ENCODE measurements around the gene HCFC2.
"Not testable (repeated sequence)": the region's sequence is repeated elsewhere in the genome, so short reads cannot be mapped to it uniquely, and the experiment has no call there.

The HCFC2 gene

DNA sequence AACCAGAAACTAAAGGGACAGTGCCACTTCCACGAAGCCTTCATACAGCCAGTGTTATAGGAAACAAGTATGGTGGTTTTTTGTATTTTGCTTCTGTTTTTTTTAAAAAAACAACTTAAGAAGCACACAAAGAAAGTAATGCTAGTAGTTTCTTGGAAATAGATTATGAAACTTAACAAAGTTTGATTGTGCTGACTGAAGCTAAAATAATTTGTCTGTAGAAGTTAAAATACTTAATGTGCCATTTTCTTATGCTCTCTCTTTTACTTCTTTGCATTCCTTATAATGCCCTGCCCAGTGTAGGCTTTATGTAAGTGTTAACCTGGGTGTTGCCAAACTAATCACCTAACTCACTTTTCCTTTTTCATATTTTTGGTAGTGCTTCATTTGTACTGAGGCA lies 16.4 kb downstream of the HCFC2 start:
- Mint-ChIP-seq H3K9me3 (no peaks in the 10 kb centered on the region), H3K36me3 (peaks cover 62% of the 10 kb centered on the region), H3K4me3 (no peak overlapping the region), H3K27ac (no peak overlapping the region), H3K4me1 (peaks cover 34% of the 10 kb centered on the region)
- DNase-seq (ENCODE audit: low spot score in 2 of 2) = no peak
- ATAC-seq = no peak

DNA sequence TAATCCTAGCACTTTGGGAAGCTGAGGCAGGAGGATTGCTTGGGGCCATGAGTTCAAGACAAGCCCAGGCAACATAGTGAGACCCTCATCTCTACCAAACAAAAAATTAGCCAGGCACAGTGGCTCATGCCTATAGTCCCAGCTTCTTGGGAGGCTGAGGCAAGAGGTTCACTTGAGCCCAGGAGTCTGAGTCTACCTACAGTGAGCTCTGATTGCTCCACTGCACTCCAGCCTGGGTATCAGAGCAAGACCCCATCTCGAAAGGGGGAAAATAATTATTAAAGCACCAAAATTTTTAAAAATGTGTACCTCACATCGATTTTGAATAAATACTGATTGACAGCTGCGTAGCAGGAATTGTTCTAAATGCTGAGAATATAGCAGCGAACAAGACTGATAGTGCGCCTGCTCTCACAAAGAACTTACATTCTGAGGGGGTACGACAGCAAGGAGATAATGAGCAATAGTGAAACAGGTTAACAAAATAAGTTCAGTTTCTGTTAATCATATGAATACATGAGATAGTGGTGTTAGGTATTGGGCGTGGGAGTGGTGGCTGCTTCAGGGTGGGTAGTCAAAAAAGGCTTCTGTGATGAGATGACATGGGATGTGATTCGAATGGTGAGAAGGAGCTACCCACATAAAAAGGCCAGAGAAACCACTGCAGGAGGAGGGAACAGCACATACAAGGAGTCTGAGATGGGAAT lies 19.6 kb downstream of the HCFC2 start:
- Mint-ChIP-seq H3K4me3 (peak overlapping the region; percentile 28), H3K27ac (peak overlapping the region; percentile 1), H3K9me3 (no peaks in the 10 kb centered on the region), H3K36me3 (peaks cover 68% of the 10 kb centered on the region), H3K4me1 (peaks cover 18% of the 10 kb centered on the region)
- ATAC-seq (peak; percentile 99), DNase-seq (ENCODE audit: low spot score in 2 of 2) (peak in 1 of 2 donors; percentile 73)

DNA sequence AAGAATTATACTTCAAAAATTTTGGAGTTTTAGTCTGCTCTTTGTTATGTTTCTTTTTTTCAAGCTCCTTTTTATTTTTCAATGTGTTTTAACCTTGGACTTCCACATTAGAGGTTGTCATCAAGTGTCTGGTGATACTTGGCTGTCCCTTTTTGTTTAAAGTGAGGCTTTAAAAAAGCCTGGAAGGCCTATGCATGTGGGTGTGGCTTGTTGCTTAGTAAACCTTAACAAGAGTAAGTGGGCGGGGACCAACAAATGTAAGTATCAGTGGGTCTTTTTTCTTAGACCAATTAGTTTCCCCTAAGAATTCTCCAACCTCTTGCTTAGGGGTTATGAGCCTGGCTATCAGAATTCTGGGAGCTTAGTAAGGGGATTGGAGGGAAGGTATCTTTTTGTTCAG lies 26.4 kb downstream of the HCFC2 start:
- Mint-ChIP-seq H3K27ac (peak overlapping the region; percentile 48), H3K4me3 (no peak overlapping the region), H3K36me3 (peaks cover 74% of the 10 kb centered on the region)

GRCh38 chr12:104091136-104091535 lies 26.8 kb downstream of the HCFC2 start:
- no peak for ATAC-seq

More for the DNA sequence above, 26.4 kb downstream of the HCFC2 start:
- ATAC-seq = no peak
- no peaks in the 10 kb centered on the region for H3K9me3 Mint-ChIP-seq
- DNase-seq (ENCODE audit: low spot score in 2 of 2) = no peak
- peaks cover 10% of the 10 kb centered on the region for H3K4me1 Mint-ChIP-seq

GRCh38 chr12:104094284-104094683 lies 30.0 kb downstream of the HCFC2 start:
- H3K9me3 Mint-ChIP-seq = no peaks in the 10 kb centered on the region
- peaks cover 10% of the 10 kb centered on the region for H3K4me1 Mint-ChIP-seq
- H3K36me3 Mint-ChIP-seq = peaks cover 80% of the 10 kb centered on the region
- no peak overlapping the region for H3K27ac Mint-ChIP-seq
- DNase-seq (ENCODE audit: low spot score in 2 of 2) = no peak
- no peak for ATAC-seq
- no peak overlapping the region for H3K4me3 Mint-ChIP-seq

More at GRCh38 chr12:104091136-104091535, 26.8 kb downstream of the HCFC2 start:
- H3K4me3 Mint-ChIP-seq = no peak overlapping the region
- peaks cover 74% of the 10 kb centered on the region for H3K36me3 Mint-ChIP-seq
- no peaks in the 10 kb centered on the region for H3K9me3 Mint-ChIP-seq
- no peak overlapping the region for H3K27ac Mint-ChIP-seq
- DNase-seq (ENCODE audit: low spot score in 2 of 2) = no peak
- peaks cover 10% of the 10 kb centered on the region for H3K4me1 Mint-ChIP-seq

DNA sequence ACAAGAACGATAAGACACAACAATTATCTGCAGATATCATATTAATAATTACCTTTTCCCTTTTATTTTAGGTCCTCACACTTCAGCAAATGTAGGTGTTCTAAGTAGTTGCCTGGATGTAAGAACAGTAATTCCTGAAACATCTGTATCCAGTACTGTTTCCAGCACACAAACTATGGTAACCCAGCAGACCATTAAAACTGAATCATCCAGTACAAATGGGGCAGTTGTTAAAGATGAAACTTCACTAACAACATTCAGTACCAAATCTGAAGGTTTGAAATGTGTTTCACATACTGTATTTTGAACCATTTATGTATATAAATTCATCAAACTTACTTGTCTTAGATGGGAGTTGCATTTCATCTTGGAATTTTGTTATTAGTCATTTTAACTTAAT lies 31.0 kb downstream of the HCFC2 start:
- DNase-seq (ENCODE audit: low spot score in 2 of 2) = no peak
- H3K4me1 Mint-ChIP-seq = peaks cover 10% of the 10 kb centered on the region
- peaks cover 77% of the 10 kb centered on the region for H3K36me3 Mint-ChIP-seq
- no peaks in the 10 kb centered on the region for H3K9me3 Mint-ChIP-seq
- ATAC-seq = peak; percentile 65
- H3K4me3 Mint-ChIP-seq = no peak overlapping the region
- H3K27ac Mint-ChIP-seq = no peak overlapping the region

DNA sequence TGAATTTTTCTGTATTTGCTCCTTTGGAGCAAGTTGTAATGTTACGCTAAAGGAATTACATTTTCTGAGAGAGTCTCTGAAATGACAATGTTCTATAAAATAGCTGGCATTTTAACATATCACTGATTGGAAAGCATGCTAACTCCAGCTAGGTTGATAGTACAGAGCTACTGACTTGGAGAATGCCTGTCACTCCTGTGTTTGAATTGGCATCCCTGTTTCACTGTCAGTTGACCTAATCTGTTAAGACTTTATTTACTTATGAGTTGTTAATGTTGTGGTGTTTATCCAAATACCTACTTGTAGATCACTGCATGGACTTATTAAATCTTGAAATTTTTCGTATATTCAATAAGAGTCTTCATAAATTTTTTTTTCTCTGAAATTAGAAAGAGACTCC lies 33.6 kb downstream of the HCFC2 start:
- DNase-seq (ENCODE audit: low spot score in 2 of 2) (no peak), ATAC-seq (no peak)
- H3K4me3 Mint-ChIP-seq = no peak overlapping the region
- H3K9me3 Mint-ChIP-seq = no peaks in the 10 kb centered on the region
- H3K36me3 Mint-ChIP-seq = peaks cover 94% of the 10 kb centered on the region
- H3K27ac Mint-ChIP-seq = no peak overlapping the region
- peaks cover 10% of the 10 kb centered on the region for H3K4me1 Mint-ChIP-seq

DNA sequence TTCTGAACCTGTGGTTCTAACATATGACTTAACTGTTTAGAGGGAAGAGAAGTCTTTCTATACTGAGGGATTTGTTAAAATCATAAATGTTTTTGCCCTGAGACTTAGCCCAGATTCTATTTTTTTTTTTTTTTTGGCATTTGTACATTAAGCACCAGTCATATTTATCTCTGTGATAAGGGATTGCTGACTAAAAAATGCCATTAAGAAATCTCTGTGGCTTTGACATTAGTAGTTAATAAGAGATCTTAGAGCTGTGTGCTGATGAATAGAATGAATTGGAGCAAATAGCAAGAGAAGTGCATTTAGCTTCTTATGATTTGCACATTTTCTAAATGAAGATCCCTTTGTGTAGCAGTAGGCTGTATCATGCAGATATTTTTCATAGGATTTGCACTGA lies 41.1 kb downstream of the HCFC2 start:
- Mint-ChIP-seq H3K36me3 (peaks cover 37% of the 10 kb centered on the region), H3K9me3 (no peaks in the 10 kb centered on the region), H3K4me3 (no peak overlapping the region), H3K4me1 (peaks cover 10% of the 10 kb centered on the region), H3K27ac (no peak overlapping the region)
- ATAC-seq (no peak), DNase-seq (ENCODE audit: low spot score in 2 of 2) (no peak)

DNA sequence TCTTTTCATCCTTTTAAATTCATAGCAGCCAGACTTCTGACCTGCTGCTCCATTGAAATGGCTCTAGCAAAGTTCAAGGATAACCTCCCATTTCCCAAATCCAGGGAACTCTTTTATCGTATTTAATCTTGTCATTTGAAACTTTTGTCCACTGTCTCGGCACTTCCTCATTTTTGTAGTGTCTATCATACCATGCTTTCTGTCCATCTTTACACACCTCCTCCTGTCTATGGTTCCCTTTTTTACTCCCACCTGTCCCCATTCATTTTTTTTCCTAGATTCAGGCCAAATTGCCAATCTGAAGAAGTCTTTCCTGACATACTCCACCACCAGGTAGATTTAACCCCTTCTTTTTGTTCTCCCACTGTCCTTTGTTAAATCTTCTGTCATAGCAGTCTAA lies 42.6 kb downstream of the HCFC2 start:
- H3K9me3 Mint-ChIP-seq = no peaks in the 10 kb centered on the region
- H3K27ac Mint-ChIP-seq = no peak overlapping the region
- H3K4me3 Mint-ChIP-seq = no peak overlapping the region
- peaks cover 15% of the 10 kb centered on the region for H3K4me1 Mint-ChIP-seq
- H3K36me3 Mint-ChIP-seq = peaks cover 22% of the 10 kb centered on the region
- no peak for DNase-seq (ENCODE audit: low spot score in 2 of 2)
- ATAC-seq = no peak

GRCh38 chr12:104108755-104109445 lies 44.6 kb downstream of the HCFC2 start:
- H3K27ac Mint-ChIP-seq = no peak overlapping the region
- peaks cover 15% of the 10 kb centered on the region for H3K4me1 Mint-ChIP-seq
- ATAC-seq (peak; percentile 94), DNase-seq (ENCODE audit: low spot score in 2 of 2) (peak; percentile 78 to 91)
- peaks cover 9% of the 10 kb centered on the region for H3K36me3 Mint-ChIP-seq
- no peak overlapping the region for H3K4me3 Mint-ChIP-seq
- H3K9me3 Mint-ChIP-seq = no peaks in the 10 kb centered on the region

DNA sequence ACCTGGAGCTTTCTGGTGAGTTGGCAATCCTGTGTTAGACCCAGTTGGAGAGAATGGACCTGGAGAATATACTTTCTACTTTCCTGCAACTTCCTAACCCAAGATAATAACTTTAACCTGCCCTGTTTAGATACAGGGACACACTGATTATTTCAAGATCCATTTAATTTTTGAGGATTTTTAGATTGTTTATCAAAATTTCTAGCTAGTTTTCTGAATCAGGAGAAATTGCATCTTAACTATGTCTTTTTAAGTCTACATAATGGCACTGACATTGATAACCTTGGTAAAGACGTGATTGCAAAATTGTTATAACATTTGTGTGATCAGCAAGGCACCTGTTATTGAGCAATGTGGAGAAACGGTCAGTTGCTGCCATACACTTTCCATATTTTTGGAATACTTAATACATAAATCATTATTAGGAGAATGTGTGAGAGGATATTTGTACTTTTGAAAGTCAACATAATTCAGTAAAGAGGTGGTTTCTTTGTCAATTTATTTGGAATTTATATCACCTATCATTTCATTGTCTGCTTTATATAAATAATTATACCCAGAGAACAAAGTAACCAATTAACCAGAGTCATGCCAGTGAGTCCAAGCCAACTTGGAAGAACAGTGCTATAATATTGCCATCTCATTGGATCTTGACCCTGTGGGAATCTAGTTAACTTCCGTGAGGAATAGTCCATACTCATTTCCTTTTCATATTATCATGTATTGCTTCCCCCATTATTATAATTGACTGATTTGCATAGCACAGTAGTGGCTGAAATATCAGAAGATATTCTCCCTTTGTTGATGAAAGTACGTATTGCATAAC lies 45.3 kb downstream of the HCFC2 start:
- ATAC-seq = no peak
- H3K4me1 Mint-ChIP-seq = peaks cover 15% of the 10 kb centered on the region
- no peak overlapping the region for H3K27ac Mint-ChIP-seq
- peaks cover 16% of the 10 kb centered on the region for H3K36me3 Mint-ChIP-seq
- H3K9me3 Mint-ChIP-seq = no peaks in the 10 kb centered on the region
- DNase-seq (ENCODE audit: low spot score in 2 of 2) = no peak
- H3K4me3 Mint-ChIP-seq = no peak overlapping the region

- not testable (repeated sequence) for DNase-seq (ENCODE audit: low spot score in 2 of 2); H3K9me3 Mint-ChIP-seq; H3K27ac Mint-ChIP-seq; H3K4me3 Mint-ChIP-seq; ATAC-seq
- peaks cover 11% of the 10 kb centered on the region for H3K4me1 Mint-ChIP-seq
- peaks cover 49% of the 10 kb centered on the region for H3K36me3 Mint-ChIP-seq
Observed at GRCh38 chr12:104114834-104115586, 50.7 kb downstream of the HCFC2 start.

- DNase-seq (ENCODE audit: low spot score in 2 of 2) (no peak), ATAC-seq (no peak)
- H3K9me3 Mint-ChIP-seq = no peaks in the 10 kb centered on the region
- H3K36me3 Mint-ChIP-seq = peaks cover 55% of the 10 kb centered on the region
- no peak overlapping the region for H3K4me3 Mint-ChIP-seq
- H3K4me1 Mint-ChIP-seq = peaks cover 11% of the 10 kb centered on the region
- peak overlapping the region; percentile 10 for H3K27ac Mint-ChIP-seq
Observed at GRCh38 chr12:104115587-104115975, 51.2 kb downstream of the HCFC2 start.

GRCh38 chr12:104121001-104121400 lies 56.7 kb downstream of the HCFC2 start:
- ATAC-seq (no peak), DNase-seq (ENCODE audit: low spot score in 2 of 2) (no peak)
- H3K36me3 Mint-ChIP-seq = peaks cover 96% of the 10 kb centered on the region
- H3K4me1 Mint-ChIP-seq = peaks cover 1% of the 10 kb centered on the region
- no peak overlapping the region for H3K4me3 Mint-ChIP-seq
- H3K27ac Mint-ChIP-seq = no peak overlapping the region
- no peaks in the 10 kb centered on the region for H3K9me3 Mint-ChIP-seq

DNA sequence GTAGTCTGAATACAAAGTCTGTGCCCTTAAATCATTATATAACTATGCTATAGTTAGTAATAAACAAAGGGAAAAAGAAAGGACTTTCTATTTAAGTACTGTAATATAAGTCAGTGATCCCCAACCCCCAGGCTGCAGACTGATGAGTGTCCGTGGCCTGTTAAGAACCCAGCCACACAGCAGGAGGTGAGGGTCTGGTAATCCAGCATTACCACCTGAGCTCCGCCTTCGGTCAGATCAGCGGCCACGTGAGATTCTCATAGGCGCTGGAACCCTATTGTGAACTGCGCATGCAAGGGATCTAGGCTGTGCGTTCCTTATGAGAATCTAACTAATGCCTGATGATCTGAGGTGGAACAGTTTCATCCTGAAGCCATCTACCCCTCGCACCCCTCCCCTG lies 58.0 kb downstream of the HCFC2 start:
- H3K9me3 Mint-ChIP-seq = no peaks in the 10 kb centered on the region
- H3K4me1 Mint-ChIP-seq = no peaks in the 10 kb centered on the region
- DNase-seq (ENCODE audit: low spot score in 2 of 2) = no peak
- H3K36me3 Mint-ChIP-seq = peaks cover 100% of the 10 kb centered on the region
- ATAC-seq = no peak
- no peak overlapping the region for H3K4me3 Mint-ChIP-seq
- no peak overlapping the region for H3K27ac Mint-ChIP-seq
